HL-60/S4 treated with retinoic acid at 250 ng/mL for 4 days and 3 days (cell line): ENCODE data around the gene MORN4.
"Not testable (repeated sequence)": the region's sequence is repeated elsewhere in the genome, so short reads cannot be mapped to it uniquely, and the experiment has no call there.

Experiments
- in situ Hi-C: fragments of 300-500 bp; cut with MboI; formaldehyde crosslinking; loops from 2 replicates; pipeline ENCODE4 v1.7.0; 2022; ENCODE audit warnings: low sequenced_read_pairs

The MORN4 gene

GRCh38 chr10:97598407-97599271 lies 34.7 kb downstream of the MORN4 start:
- in situ Hi-C loops, result no loop called here

DNA sequence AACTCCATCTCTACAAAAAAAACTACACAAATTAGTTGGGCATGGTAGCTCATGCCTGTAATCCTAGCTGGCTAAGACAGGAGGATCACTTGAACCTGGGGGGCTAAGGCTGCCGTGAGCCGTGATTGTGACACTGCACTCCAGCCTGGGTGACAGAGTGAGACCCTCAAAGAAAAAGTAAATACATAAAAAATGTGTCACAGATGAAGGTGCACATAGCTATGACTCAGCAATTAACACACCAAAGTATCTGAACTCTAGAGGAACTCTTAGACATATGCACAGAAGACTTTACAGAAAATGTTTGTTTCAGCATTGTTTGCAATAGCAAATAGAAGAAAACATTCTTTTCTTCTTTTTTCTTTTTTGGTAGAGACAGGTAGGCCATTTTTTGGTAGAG lies 35.5 kb downstream of the MORN4 start:
- in situ Hi-C loops, result no loop called here

DNA sequence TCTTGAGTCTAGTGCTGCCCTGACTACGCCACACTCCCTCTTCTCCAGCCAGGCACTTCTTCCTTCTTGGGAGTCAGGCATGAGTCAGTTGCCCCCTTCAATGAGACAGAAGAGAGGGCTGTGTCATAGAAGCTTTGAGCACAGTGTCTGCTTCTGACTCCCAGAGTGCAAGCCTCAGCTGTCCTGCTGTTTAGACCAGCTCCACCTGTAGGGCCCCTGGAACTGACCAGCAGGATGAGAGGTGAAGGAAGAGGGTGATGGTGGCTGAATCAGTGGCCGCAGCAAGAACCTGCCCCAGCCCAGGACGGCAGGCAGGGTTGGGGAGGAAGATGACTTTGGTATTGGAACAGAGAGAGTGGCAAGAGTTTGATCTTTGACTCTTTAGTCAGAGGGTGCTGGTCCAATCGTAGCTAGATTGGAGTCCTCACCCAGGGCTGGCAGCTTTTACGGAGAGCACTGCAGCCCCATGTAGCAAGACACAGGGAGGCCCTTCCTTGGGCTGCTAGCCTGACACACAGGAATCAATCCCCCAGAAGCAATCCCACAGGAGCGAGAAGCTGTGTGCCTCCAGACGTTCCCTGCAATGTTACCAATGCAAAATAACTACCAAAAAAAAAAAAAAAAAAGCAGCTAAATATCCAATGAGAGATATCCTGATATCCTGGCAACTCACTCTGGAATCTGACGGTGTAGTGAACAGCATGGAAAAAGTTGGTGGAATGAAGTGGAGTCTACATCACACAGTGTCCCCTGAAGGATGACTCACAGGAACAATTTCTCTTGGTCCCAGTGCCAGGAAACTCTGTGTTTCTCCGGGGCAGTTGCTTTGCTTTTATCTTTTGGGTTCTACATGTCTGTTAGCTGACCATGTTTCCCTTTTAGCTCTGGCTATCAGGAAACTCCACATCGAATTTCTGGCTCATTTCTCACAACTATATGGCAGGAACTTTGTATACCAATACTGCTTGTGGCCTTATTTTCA lies 36.9 kb downstream of the MORN4 start:
- in situ Hi-C loops, result no loop called here

- in situ Hi-C loops, result no loop called here
These were observed 39.9 kb downstream of the MORN4 start for GRCh38 chr10:97593421-97593820.

GRCh38 chr10:97590748-97591495 lies 42.4 kb downstream of the MORN4 start:
- in situ Hi-C loops, result no loop called here

DNA sequence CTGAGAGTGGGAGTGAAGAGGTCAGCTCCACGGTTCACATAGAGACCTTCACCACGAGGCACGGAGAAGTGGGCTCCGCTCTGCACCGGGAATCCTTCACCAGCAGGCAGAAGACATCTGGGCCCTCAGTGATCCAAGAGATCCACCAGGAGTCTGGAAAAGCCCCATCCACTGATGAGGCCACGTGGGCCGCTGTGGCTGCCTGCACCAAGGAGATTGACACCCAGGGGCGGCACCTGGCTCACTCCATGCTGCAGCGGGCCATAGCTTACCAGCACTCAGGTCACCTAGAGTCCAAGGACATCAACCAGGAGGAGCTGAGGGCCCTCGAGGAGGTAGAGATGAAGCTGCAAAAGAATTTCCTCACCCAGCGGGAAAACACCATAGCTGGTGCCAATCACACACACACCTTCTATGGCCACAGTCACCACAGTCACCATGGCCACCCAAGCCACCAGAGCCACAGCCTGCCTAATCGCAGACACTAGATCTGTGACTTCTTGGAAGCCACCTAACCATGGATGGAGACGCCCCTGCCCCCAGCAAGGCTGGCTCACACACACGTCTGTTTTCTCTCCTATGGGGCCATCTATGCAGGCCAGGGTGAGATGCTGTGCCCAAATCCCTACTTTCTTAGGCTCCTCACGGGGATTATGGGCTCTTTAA lies 43.1 kb downstream of the MORN4 start:
- in situ Hi-C loops, result no loop called here

DNA sequence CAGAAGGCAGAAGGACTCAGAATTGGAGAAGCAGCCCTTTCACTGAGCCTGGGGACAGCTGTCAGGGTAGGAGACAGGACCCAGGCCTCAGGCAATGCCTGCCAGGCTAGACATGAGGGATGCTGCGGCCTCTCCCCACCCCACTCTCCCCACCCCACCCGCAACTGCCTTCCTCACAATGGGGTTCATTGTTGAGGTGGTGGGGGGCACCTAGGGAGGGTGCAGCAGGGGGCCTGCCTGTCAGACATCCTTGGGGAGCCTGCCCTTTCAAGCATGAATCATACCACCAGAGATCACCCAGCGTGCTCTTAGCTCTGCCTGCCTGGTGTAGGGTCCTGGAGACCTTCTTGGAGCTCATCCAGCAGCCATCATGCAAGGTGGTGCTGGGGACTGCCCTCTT lies 43.8 kb downstream of the MORN4 start, which contains the start of gene C10orf62:
C10orf62 (plus strand) TSS at position 243 of the 400 bp plus-strand sequence. CDS start 177 bp downstream, outside the sequence.
- in situ Hi-C loops, result no loop called here

- in situ Hi-C loops, result no loop called here
These were observed 46.1 kb downstream of the MORN4 start for GRCh38 chr10:97587183-97587582.

DNA sequence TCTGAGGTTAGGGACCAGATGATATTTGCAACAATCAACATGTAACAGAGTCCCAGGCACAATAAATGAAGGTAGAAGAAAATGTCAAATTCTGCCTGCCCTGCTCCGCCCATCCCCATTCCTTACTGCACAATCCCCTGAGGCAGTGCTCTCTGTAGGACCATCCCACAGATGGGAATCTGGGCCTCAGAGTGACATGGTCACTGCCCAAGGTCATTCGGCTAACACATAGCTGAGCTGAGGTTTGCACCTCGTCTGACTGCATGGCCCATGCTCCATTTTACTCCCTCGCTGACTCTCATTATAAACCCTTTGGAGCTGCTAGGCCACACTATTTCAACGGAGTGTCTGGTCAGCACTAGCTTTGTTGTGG lies 47.9 kb downstream of the MORN4 start:
- in situ Hi-C loops, result no loop called here

DNA sequence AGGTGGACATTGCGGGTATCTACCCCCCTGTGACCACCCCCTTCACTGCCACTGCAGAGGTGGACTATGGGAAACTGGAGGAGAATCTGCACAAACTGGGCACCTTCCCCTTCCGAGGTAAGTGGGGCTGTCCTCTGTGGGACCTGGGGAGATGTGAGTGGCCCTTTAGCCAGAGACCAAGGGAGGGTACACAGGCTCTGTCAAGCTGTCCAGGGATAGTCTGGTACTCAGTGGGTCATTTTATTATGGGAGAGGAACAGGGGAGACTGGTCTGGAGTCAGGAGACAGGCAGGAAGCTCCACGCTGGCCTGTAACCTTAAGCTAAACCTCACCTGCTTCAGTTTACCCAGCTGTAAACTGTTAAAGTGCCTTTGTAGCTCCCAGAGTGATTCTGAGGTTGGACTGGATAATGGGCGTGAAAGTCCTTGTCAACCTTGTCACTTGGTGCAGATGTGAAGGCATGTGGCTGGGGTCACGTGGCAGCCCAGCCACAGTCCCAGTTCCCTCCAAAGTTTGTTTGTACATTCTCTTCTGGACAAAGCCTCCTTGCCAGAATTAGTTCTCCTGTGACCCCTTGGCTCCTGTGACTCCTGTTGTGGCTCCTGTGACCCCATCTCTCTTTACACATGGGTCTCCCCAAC lies 48.4 kb downstream of the MORN4 start:
- in situ Hi-C loops, result no loop called here

GRCh38 chr10:97584060-97584797 lies 49.1 kb downstream of the MORN4 start, which contains the start of gene HOGA1:
TSS of gene HOGA1 (plus strand) at chr10:97584389. CDS start at chr10:97584704, 315 bp downstream.
- in situ Hi-C loops, result no loop called here

- in situ Hi-C loops, result no loop called here
These were observed 49.8 kb downstream of the MORN4 start for GRCh38 chr10:97583476-97583875.

- in situ Hi-C loops, result no loop called here
These were observed 51.1 kb downstream of the MORN4 start for GRCh38 chr10:97582169-97582568.

GRCh38 chr10:97580421-97581367 lies 52.6 kb downstream of the MORN4 start:
- in situ Hi-C loops, result no loop called here

DNA sequence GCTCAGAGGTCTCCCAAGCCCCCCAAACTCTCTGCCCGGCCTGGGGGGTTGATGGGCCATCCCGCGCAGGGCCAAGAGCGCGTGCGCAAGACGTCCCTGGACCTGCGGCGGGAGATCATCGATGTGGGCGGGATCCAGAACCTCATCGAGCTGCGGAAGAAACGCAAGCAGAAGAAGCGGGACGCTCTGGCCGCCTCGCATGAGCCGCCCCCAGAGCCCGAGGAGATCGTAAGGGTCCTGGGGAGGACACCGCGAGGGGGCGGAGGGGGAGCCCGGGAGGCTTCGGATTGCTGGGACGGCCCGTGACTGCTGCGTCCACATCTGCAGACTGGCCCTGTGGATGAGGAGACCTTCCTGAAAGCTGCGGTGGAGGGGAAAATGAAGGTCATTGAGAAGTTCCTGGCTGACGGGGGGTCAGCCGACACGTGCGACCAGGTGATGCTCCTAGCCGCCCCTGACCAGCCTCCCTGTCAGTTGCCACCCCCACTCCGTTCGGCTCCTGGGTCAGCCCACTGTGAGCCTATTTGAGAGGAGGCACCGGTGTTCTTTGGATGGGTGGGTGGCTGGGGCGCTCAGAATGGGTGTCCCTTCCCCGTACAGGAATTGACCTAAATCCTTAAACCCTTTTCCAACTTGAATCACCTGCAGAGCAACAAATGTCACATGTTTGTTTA lies 55.0 kb downstream of the MORN4 start:
- in situ Hi-C loops, result no loop called here

DNA sequence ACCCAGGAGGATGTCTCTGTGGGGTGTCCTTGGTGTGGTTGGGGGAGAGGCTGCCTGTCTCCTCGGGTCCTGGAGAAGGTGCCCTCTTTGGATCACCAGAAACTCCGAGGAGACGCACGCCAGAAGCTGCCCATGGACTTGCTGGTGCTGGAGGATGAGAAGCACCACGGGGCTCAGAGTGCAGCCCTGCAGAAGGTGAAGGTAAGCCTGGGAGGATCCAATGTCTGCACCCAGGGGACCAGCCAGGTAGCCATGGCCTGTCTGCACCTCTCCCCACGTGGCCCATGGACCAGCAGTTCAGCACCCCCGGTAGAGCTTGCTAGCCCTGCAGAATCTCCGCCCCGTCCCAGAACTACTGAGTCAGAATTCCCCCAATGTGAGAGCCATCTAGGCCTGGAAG lies 55.6 kb downstream of the MORN4 start:
- in situ Hi-C loops, result no loop called here

DNA sequence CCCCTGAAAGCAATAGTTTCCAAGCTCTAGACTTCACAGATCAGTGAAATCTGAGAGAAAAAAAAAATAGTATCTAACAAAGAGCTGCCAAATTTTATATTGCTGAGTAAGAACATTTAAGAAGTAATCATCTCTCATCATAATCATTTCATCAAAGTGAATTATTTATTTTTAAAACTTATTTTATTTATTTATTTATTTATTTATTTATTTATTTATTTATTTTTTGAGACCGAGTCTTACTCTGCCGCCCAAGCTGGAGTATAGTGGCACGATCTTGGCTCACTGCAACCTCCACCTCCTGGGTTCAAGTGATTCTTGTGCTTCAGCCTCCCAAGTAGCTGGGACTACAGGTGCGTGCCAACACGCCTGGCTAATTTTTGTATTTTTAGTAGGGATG lies 56.8 kb downstream of the MORN4 start:
- in situ Hi-C loops, result not testable (repeated sequence)
